ENCODE results near the gene ST7. TPM values are rescaled to one million over a fixed set of nuclear protein-coding genes. Genes with fewer than 3 reads are reported as not detected.

ST7 gene
- total RNA-seq, 2 donors from 2014 or later, result 24.6 to 34.3 TPM

DNA sequence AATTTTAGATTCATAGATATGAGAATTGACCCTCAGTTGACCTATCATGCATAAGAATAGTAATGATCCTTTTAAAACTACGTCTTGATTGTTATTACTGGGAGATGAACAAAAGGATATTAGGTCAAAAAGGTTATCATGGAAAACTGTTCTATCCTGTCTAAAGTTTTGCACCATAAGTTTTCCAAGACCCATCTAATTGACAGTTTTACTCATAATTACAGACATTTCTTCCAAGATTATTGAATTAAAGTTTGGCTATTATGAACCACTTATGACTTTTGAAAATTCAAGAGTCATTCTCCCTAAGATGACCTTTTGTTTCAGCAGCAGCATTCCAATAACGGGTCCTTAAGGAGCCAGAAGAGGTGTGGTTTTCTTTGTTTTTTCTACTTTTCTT is 225.3 kb downstream of the ST7 start:
- TF ChIP-seq POLR2A (IDR thresholded peaks at IDR 0.05), result no peak
- TF ChIP-seq, protein P1, sequence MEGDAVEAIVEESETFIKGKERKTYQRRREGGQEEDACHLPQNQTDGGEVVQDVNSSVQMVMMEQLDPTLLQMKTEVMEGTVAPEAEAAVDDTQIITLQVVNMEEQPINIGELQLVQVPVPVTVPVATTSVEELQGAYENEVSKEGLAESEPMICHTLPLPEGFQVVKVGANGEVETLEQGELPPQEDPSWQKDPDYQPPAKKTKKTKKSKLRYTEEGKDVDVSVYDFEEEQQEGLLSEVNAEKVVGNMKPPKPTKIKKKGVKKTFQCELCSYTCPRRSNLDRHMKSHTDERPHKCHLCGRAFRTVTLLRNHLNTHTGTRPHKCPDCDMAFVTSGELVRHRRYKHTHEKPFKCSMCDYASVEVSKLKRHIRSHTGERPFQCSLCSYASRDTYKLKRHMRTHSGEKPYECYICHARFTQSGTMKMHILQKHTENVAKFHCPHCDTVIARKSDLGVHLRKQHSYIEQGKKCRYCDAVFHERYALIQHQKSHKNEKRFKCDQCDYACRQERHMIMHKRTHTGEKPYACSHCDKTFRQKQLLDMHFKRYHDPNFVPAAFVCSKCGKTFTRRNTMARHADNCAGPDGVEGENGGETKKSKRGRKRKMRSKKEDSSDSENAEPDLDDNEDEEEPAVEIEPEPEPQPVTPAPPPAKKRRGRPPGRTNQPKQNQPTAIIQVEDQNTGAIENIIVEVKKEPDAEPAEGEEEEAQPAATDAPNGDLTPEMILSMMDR (IDR thresholded peaks at IDR 0.05), result no peak
- no peak overlapping the region for H3K27ac ChIP-seq
- no peak overlapping the region for H3K4me3 ChIP-seq
- WGBS, 2 donors, result 80 to 91% methylated on average over 2 of the region's 2 CpGs
- H3K36me3 ChIP-seq (replicated peaks in 1 of 2; ENCODE audit: insufficient read depth in 1 of 2, low read depth in 2 of 2), result no peaks in the 10 kb centered on the region
- ATAC-seq (no peak), DNase-seq (no peak)
- H3K9me3 ChIP-seq, result peaks cover 0 to 3% (median 0%) of the 10 kb centered on the region in 3 donors
- no peaks in the 10 kb centered on the region for H3K4me1 ChIP-seq
- no peaks in the 10 kb centered on the region for H3K27me3 ChIP-seq
- intact Hi-C loops (cut with DNase I), result no loop called here

DNA sequence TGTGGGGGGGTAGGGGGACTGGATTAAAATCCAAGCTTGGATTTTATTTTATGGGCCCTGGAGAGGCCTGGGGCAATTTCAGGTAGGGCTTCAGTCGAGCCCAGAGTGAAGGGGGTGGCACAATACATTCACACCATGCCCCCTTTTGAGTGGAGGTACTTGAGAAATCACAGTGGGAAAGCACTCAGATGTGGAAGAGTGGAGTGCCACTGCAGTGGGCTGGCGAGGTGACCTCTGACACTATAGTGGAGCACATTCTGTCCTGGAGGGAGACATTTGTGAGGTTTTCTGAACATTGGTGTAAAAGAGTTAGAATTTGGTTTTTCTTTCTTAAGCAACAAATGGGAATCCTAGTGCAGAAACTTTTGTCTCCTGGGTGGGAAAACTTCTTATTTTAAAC is 226.4 kb downstream of the ST7 start:
- TF ChIP-seq, protein P1 (IDR thresholded peaks at IDR 0.05), result no peak
- Histone ChIP-seq H3K27ac (no peak overlapping the region), H3K9me3 (peaks cover 0 to 3% (median 0%) of the 10 kb centered on the region in 3 donors), H3K4me3 (no peak overlapping the region), H3K36me3 (replicated peaks in 1 of 2; ENCODE audit: insufficient read depth in 1 of 2, low read depth in 2 of 2) (no peaks in the 10 kb centered on the region), H3K4me1 (no peaks in the 10 kb centered on the region), H3K27me3 (no peaks in the 10 kb centered on the region)
- intact Hi-C loops (cut with DNase I), result no loop called here
- no peak for ATAC-seq
- 89 to 100% methylated on average over 2 of the region's 2 CpGs for WGBS, 2 donors
- no peak for DNase-seq

DNA sequence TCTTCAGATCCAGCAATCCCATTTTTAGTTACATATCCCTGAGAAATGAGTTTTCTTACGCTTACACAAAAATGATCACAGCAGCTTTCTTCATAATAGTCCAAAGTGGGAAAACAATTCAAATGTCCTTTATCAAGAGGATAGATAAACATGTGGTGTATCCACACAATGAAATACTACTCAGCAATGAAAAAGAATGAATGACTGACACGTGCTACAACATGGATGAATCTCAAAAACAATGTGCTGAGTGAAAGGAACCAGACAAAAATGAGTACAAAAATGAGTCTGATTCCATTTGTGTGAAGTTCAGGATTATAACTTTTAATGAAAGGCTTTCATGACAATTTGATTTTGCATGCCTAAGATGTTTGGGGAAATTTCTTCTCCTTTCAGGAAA is 230.4 kb downstream of the ST7 start:
- H3K4me3 ChIP-seq, result no peak overlapping the region
- WGBS, 2 donors, result 94 to 97% methylated on average over 2 of the region's 2 CpGs
- intact Hi-C loops (cut with DNase I), result no loop called here
- no peak for ATAC-seq
- H3K9me3 ChIP-seq, result peaks cover 0 to 3% (median 0%) of the 10 kb centered on the region in 3 donors
- no peak overlapping the region for H3K27ac ChIP-seq
- DNase-seq, result no peak
- no peaks in the 10 kb centered on the region for H3K27me3 ChIP-seq
- TF ChIP-seq POLR2A (IDR thresholded peaks at IDR 0.05), result no peak
- TF ChIP-seq, protein P1 (IDR thresholded peaks at IDR 0.05), result no peak
- H3K4me1 ChIP-seq, result no peaks in the 10 kb centered on the region
- H3K36me3 ChIP-seq (replicated peaks in 1 of 2; ENCODE audit: insufficient read depth in 1 of 2, low read depth in 2 of 2), result no peaks in the 10 kb centered on the region

DNA sequence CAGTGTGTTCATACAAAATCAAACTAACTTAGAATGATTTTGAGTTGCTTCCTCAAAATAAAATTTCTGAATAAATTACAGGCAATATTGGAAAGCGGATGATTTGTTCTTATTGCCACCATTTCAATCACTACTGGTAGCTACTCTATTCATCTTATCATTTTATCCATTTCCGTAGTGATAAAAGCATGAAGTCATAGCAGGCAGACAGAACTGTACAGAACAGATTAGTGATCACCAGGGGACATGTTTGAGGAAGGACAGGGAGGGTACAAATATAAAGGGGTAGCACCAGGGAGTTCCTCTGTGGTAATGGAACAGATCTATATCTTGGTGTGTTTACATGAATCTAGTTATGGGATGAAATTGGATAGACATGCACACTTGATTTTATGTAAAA is 231.1 kb downstream of the ST7 start:
- H3K9me3 ChIP-seq, result peaks cover 0 to 3% (median 0%) of the 10 kb centered on the region in 3 donors
- H3K27ac ChIP-seq, result no peak overlapping the region
- no peak for ATAC-seq
- H3K4me1 ChIP-seq, result no peaks in the 10 kb centered on the region
- no peak overlapping the region for H3K4me3 ChIP-seq
- no peaks in the 10 kb centered on the region for H3K36me3 ChIP-seq (replicated peaks in 1 of 2; ENCODE audit: insufficient read depth in 1 of 2, low read depth in 2 of 2)
- no peaks in the 10 kb centered on the region for H3K27me3 ChIP-seq
- DNase-seq, result no peak
- intact Hi-C loops (cut with DNase I), result no loop called here
- 90% methylated on average over 2 of the region's 2 CpGs for WGBS, 2 donors
- no peak for TF ChIP-seq POLR2A (IDR thresholded peaks at IDR 0.05)
- TF ChIP-seq, protein P1 (IDR thresholded peaks at IDR 0.05), result no peak

DNA sequence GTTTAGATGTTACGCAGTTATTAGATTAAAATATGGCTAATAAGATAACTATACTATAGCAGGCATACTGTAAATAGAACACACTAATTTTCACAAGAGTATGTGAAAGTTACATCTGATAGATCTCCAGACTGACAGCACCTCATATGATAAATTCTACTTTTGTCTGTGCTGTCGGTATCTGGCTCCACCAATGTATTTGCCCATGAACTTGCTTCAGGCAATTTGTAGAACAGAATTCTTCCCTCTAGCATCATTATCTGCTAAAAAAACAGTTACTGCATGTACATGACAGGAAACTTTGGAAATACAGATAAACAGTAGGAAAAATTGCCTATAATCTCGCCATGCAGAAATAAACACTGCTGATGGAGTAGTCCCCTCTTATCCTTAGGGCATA is 231.8 kb downstream of the ST7 start:
- peaks cover 0 to 3% (median 0%) of the 10 kb centered on the region in 3 donors for H3K9me3 ChIP-seq
- WGBS, 2 donors, result 94 to 98% methylated on average over 3 of the region's 3 CpGs
- TF ChIP-seq, protein P1 (IDR thresholded peaks at IDR 0.05), result no peak
- TF ChIP-seq POLR2A (IDR thresholded peaks at IDR 0.05), result no peak
- no peak overlapping the region for H3K4me3 ChIP-seq
- H3K27me3 ChIP-seq, result no peaks in the 10 kb centered on the region
- DNase-seq (no peak), ATAC-seq (no peak)
- no peak overlapping the region for H3K27ac ChIP-seq
- no peaks in the 10 kb centered on the region for H3K36me3 ChIP-seq (replicated peaks in 1 of 2; ENCODE audit: insufficient read depth in 1 of 2, low read depth in 2 of 2)
- no peaks in the 10 kb centered on the region for H3K4me1 ChIP-seq
- intact Hi-C loops (cut with DNase I), result no loop called here
